ENCODE data around the gene MCM6.

MCM6 gene

GRCh38 chr2:135862718-135863117 is 13.5 kb downstream of the MCM6 start:
- DNase-seq, result no peak

GRCh38 chr2:135853401-135853800 is 22.8 kb downstream of the MCM6 start:
- DNase-seq, result no peak

- DNase-seq, result no peak
These were observed 24.4 kb downstream of the MCM6 start for GRCh38 chr2:135851858-135852257.

- no peak for DNase-seq
These were observed 25.2 kb downstream of the MCM6 start for GRCh38 chr2:135850892-135851668.

- DNase-seq, result no peak
These were observed 27.2 kb downstream of the MCM6 start for GRCh38 chr2:135849087-135849486.

- DNase-seq, result no peak
These were observed 30.2 kb downstream of the MCM6 start for GRCh38 chr2:135845997-135846396.

- DNase-seq, result no peak
These were observed 31.0 kb downstream of the MCM6 start for GRCh38 chr2:135845257-135845656.

- DNase-seq, result no peak
These were observed 31.8 kb downstream of the MCM6 start for GRCh38 chr2:135844301-135844895.

- DNase-seq, result no peak
These were observed 32.6 kb downstream of the MCM6 start for GRCh38 chr2:135843671-135844070.

GRCh38 chr2:135840601-135841000 is 35.6 kb downstream of the MCM6 start:
- DNase-seq, result peak; percentile 27 to 43

- no peak for DNase-seq
These were observed 36.5 kb downstream of the MCM6 start for GRCh38 chr2:135839713-135840112.

GRCh38 chr2:135838502-135838901 is 37.7 kb downstream of the MCM6 start:
- DNase-seq, result no peak

GRCh38 chr2:135836596-135837270 is 39.5 kb downstream of the MCM6 start, which contains the start of gene LCT:
TSS of gene LCT (minus strand) at chr2:135837184. CDS start at chr2:135837169, 15 bp downstream.
- no peak for DNase-seq

- DNase-seq, result no peak
These were observed 43.4 kb downstream of the MCM6 start for GRCh38 chr2:135832891-135833290.

- DNase-seq, result no peak
These were observed 44.9 kb downstream of the MCM6 start for GRCh38 chr2:135831180-135831812.

GRCh38 chr2:135829378-135830135 is 46.7 kb downstream of the MCM6 start:
- no peak for DNase-seq

GRCh38 chr2:135826544-135826943 is 49.7 kb downstream of the MCM6 start:
- no peak for DNase-seq

- no peak for DNase-seq
These were observed 50.6 kb downstream of the MCM6 start for GRCh38 chr2:135825550-135826176.

- no peak for DNase-seq
These were observed 51.1 kb downstream of the MCM6 start for GRCh38 chr2:135825131-135825530.

GRCh38 chr2:135822855-135823254 is 53.4 kb downstream of the MCM6 start:
- no peak for DNase-seq

GRCh38 chr2:135821190-135821589 is 55.1 kb downstream of the MCM6 start:
- no peak for DNase-seq

GRCh38 chr2:135820003-135820618 is 56.1 kb downstream of the MCM6 start:
- DNase-seq, result peak; percentile 22 to 30
